K562 (cell line): ENCODE data around the gene HCFC1R1. TPM values are rescaled to one million over a fixed set of nuclear protein-coding genes. Genes with fewer than 3 reads are reported as not detected.
A peak's percentile ranks its signal among the peaks of the same experiment; 100 is the strongest.

Experiments
- ADNP ChIP-seq: fragments of 200-800 bp; sonication (Bioruptor generic); IDR thresholded peaks from 2 replicates; pipeline ENCODE4 v1.6.1; 2016; ENCODE audit warnings: missing genetic modification characterization, missing compliant biosample characterization
- ARHGAP35 ChIP-seq: fragments of 450-650 bp; IDR thresholded peaks from 2 replicates; pipeline ENCODE4 v1.6.1; 2018; ENCODE audit not compliant: partially characterized antibody
- ARNT ChIP-seq, 2 experiments: fragments of 450-650 bp; IDR thresholded peaks; 2 replicates each; pipeline ENCODE4 v1.6.1; 2016; ENCODE audit warnings: mild to moderate bottlenecking in 1 of 2
- BHLHE40 ChIP-seq: IDR thresholded peaks from 2 replicates; pipeline ENCODE4 v1.6.1; 2011; ENCODE audit warnings: low read length, improper control_type of control experiment
- CREB3L1 ChIP-seq: fragments of 450-650 bp; IDR thresholded peaks from 2 replicates; pipeline ENCODE4 v1.6.1; 2014; ENCODE audit warnings: low read depth, mild to moderate bottlenecking, moderate library complexity, borderline replicate concordance
- ETV1 ChIP-seq: fragments of 450-650 bp; conservative IDR thresholded peaks from 2 replicates; pipeline ENCODE4 v1.6.1; 2016; ENCODE audit warnings: missing genetic modification characterization, control low read depth, low read depth, missing compliant biosample characterization
- FOS ChIP-seq: IDR thresholded peaks from 3 replicates; pipeline ENCODE4 v1.6.1; 2011; ENCODE audit not compliant: insufficient read length; ENCODE audit errors: extremely low read depth
- GATAD2B ChIP-seq: fragments of 450-650 bp; IDR thresholded peaks from 2 replicates; pipeline ENCODE4 v1.6.1; 2017; ENCODE audit warnings: mild to moderate bottlenecking, borderline replicate concordance
- HMGN3 ChIP-seq: IDR thresholded peaks from 2 replicates; pipeline ENCODE4 v1.6.1; 2011; ENCODE audit warnings: borderline replicate concordance, low read depth, mild to moderate bottlenecking, mixed read lengths, low read length; ENCODE audit not compliant: insufficient read length; ENCODE audit errors: extremely low read depth
- HNRNPUL1 ChIP-seq: fragments of 200-400 bp; formaldehyde crosslinking; IDR thresholded peaks from 2 replicates; pipeline ENCODE4 v1.6.1; 2017; ENCODE audit warnings: low read length
- HSF4 ChIP-seq: fragments of 250-450 bp; sonication (Bioruptor Pico); IDR thresholded peaks from 2 replicates; pipeline ENCODE4 v2.1.2; 2022; ENCODE audit warnings: mild to moderate bottlenecking, moderate library complexity, borderline replicate concordance
- L3MBTL2 ChIP-seq: fragments of 450-650 bp; IDR thresholded peaks from 2 replicates; pipeline ENCODE4 v1.6.1; 2016; ENCODE audit warnings: mild to moderate bottlenecking, moderate library complexity
- MAZ ChIP-seq, 2 experiments: fragments of 450-650 bp in 1 of 2; sonication (generic) in 1 of 2; formaldehyde crosslinking; IDR thresholded peaks in 1 of 2; conservative IDR thresholded peaks in 1 of 2; 2 replicates each; pipeline versions ENCODE4 v1.4.0 to v1.5.0; 2020; ENCODE audit warnings: mild to moderate bottlenecking in 1 of 2, missing genetic modification reagents in 1 of 2
- NCOA6 ChIP-seq: fragments of 450-650 bp; IDR thresholded peaks from 2 replicates; pipeline ENCODE4 v1.6.1; 2017; ENCODE audit warnings: mild to moderate bottlenecking
- POLR3A ChIP-seq: IDR thresholded peaks from 2 replicates; pipeline ENCODE4 v1.6.1; 2011; ENCODE audit warnings: borderline replicate concordance, mild to moderate bottlenecking, moderate library complexity; ENCODE audit not compliant: insufficient read length, insufficient read depth; ENCODE audit errors: extremely low read depth
- RBM34 ChIP-seq: fragments of 200-400 bp; formaldehyde crosslinking; IDR thresholded peaks from 2 replicates; pipeline ENCODE4 v1.6.1; 2018; ENCODE audit warnings: low read length, borderline replicate concordance; ENCODE audit not compliant: insufficient read depth
- SREBF2 ChIP-seq: sonication (generic); formaldehyde crosslinking; IDR thresholded peaks from 2 replicates; pipeline ENCODE4 v1.4.0; 2020; ENCODE audit warnings: mild to moderate bottlenecking, missing genetic modification reagents
- TBL1XR1 ChIP-seq, 2 experiments: IDR thresholded peaks; 2 replicates each; pipeline ENCODE4 v1.6.1; 2012; ENCODE audit warnings: improper control_type of control experiment in 2 of 2, low read length in 2 of 2, mild to moderate bottlenecking in 1 of 2
- TGIF2 ChIP-seq: sonication (generic); formaldehyde crosslinking; IDR thresholded peaks from 2 replicates; pipeline ENCODE4 v1.8.1; 2022; ENCODE audit warnings: mild to moderate bottlenecking, missing genetic modification reagents, moderate library complexity
- XRCC5 ChIP-seq: fragments of 200-400 bp; formaldehyde crosslinking; IDR thresholded peaks from 2 replicates; pipeline ENCODE4 v1.6.1; 2017; ENCODE audit warnings: low read depth, mild to moderate bottlenecking, low read length
- ZNF584 ChIP-seq: fragments of 200-800 bp; sonication (Bioruptor generic); IDR thresholded peaks from 2 replicates; pipeline ENCODE4 v1.6.1; 2016; ENCODE audit warnings: low read depth, mild to moderate bottlenecking, missing genetic modification characterization, missing compliant biosample characterization
- ZNF655 ChIP-seq: fragments of 250-450 bp; sonication (Bioruptor Pico); IDR thresholded peaks from 2 replicates; pipeline ENCODE4 v1.5.0; 2021
- ZNF780A ChIP-seq: fragments of 250-450 bp; sonication (Bioruptor Pico); IDR thresholded peaks from 2 replicates; pipeline ENCODE4 v1.5.0; 2021; ENCODE audit warnings: mild to moderate bottlenecking
- polyA plus RNA-seq, 8 experiments: library from polyadenylated mRNA; depleted of rRNA in 4 of 8; stranded (reverse) in 5 of 8; unstranded in 3 of 8; fragments of >200 nt; fragmentation: Nextera tagmentation in 2 of 8; fragmentation: Illumina TruSeq in 1 of 8; extraction: Ambion mirVana in 2 of 8; extraction: Trizol in 1 of 8; gene quantifications; 2 replicates each; pipeline versions ENCODE4 v1.2.1 to v1.2.3, GENCODE V29; 2011 to 2014; ENCODE audit warnings: inconsistent platforms in 1 of 8, missing spikeins in 1 of 8
- total RNA-seq, 7 experiments: library from RNA; depleted of rRNA in 6 of 7; stranded (reverse); fragments of >200 nt in 6 of 7; fragmentation: Illumina TruSeq in 2 of 7; extraction: Trizol in 2 of 7; gene quantifications; 2 replicates each; pipeline versions ENCODE4 v1.2.1 to v1.2.3, GENCODE V29; 2011 to 2021; ENCODE audit warnings: low replicate concordance in 1 of 7
- TF ChIP-seq, protein P1 (sequence below): sonication (generic); formaldehyde crosslinking; IDR thresholded peaks from 2 replicates; pipeline ENCODE4 v1.8.0; 2022; ENCODE audit warnings: mild to moderate bottlenecking, missing genetic modification reagents
- TF ChIP-seq, protein P2 (sequence below), 2 experiments: fragments of 450-650 bp in 1 of 2; sonication (generic) in 1 of 2; formaldehyde crosslinking in 1 of 2; IDR thresholded peaks in 1 of 2; conservative IDR thresholded peaks in 1 of 2; 2 replicates each; pipeline versions ENCODE4 v1.6.1 to v1.8.1; 2016 to 2023; ENCODE audit warnings: mild to moderate bottlenecking in 2 of 2, moderate library complexity in 2 of 2, inconsistent platforms in 1 of 2, missing genetic modification reagents in 1 of 2

The HCFC1R1 gene
- total and polyA plus RNA-seq, 9 of the 15 experiments (the other 6 are each of a cell fraction or from before 2014, with no cell fraction given), result 2.2 to 29.0 (median 11.2) TPM

DNA sequence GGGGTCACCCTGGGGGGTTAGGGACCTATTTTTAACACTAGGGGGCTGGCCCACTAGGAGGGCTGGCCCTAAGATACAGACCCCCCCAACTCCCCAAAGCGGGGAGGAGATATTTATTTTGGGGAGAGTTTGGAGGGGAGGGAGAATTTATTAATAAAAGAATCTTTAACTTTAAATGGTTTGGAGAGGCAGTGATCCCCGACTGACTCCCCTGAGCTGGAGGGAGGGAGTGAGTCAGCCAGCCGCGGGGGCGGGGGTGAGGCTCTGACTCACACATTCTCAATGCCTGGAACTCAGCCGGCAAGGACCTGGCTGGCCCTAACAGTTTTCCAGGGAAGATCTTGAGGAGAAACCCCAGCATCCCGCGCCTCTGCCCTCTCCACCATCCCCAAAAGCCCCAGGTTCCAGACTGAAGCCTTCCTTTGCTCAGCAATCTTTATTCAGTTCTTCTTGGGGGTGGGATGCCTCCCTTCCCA, 1.5 kb downstream of the HCFC1R1 start (continued):
- peak in 1 of 2 experiments; percentile 44; a peak in 1 of 4 replicates for TF ChIP-seq TBL1XR1 (IDR thresholded peaks at IDR 0.05; ENCODE audit: low read length in 2 of 2)
- TF ChIP-seq SREBF2, result no peak
- TF ChIP-seq CREB3L1, result no peak
- TF ChIP-seq FOS, result peak; percentile 78
- peak; percentile 19 to 92; a peak in 2 of 4 replicates for TF ChIP-seq MAZ (CRISPR knock-in tag; conservative IDR thresholded peaks at IDR 0.05 in 1 of 2, IDR thresholded peaks at IDR 0.05 in 1 of 2)
- TF ChIP-seq L3MBTL2, result no peak
- TF ChIP-seq, protein P1, sequence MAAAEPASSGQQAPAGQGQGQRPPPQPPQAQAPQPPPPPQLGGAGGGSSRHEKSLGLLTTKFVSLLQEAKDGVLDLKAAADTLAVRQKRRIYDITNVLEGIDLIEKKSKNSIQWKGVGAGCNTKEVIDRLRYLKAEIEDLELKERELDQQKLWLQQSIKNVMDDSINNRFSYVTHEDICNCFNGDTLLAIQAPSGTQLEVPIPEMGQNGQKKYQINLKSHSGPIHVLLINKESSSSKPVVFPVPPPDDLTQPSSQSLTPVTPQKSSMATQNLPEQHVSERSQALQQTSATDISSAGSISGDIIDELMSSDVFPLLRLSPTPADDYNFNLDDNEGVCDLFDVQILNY (CRISPR knock-in tag), result no peak
- TF ChIP-seq BHLHE40, result no peak
- TF ChIP-seq ZNF584 (CRISPR knock-in tag), result no peak
- no peak for TF ChIP-seq POLR3A
- TF ChIP-seq HMGN3, result peak; percentile 46
- no peak for TF ChIP-seq ETV1 (tag)
- TF ChIP-seq NCOA6, result no peak
- TF ChIP-seq ARNT (IDR thresholded peaks at IDR 0.05), result no peak
- peak; percentile 52; the same call in 1 of the 2 replicates for TF ChIP-seq XRCC5
- no peak for TF ChIP-seq GATAD2B
- no peak for TF ChIP-seq ADNP (tag)
- TF ChIP-seq, protein P2, sequence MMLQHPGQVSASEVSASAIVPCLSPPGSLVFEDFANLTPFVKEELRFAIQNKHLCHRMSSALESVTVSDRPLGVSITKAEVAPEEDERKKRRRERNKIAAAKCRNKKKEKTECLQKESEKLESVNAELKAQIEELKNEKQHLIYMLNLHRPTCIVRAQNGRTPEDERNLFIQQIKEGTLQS (IDR thresholded peaks at IDR 0.05), result peak; percentile 95
- TF ChIP-seq, protein P2 (CRISPR knock-in tag; conservative IDR thresholded peaks at IDR 0.05), result peak; percentile 94
- TF ChIP-seq HSF4 (CRISPR knock-in tag), result no peak
- TF ChIP-seq RBM34, result no peak
- no peak for TF ChIP-seq ARHGAP35
- no peak for TF ChIP-seq ZNF780A (CRISPR knock-in tag)
- no peak for TF ChIP-seq ZNF655
- no peak for TF ChIP-seq TGIF2
- no peak for TF ChIP-seq HNRNPUL1
